ENCODE results near the gene GHRL.

The GHRL gene

GRCh38 chr3:10334042-10334441 is 41.3 kb upstream of the GHRL start:
- Histone ChIP-seq H4K20me1 (ENCODE audit: insufficient read depth) (no peaks in the 10 kb centered on the region), H3K79me2 (ENCODE audit: insufficient read depth, low read depth) (no peaks in the 10 kb centered on the region), H3K4me2 (no peak overlapping the region), H3K9ac (no peak overlapping the region), H2AFZ (ENCODE audit: low read depth) (no peak overlapping the region), H3K27me3 (ENCODE audit: insufficient read depth, low read depth) (peaks cover 8% of the 10 kb centered on the region; the same call in 1 of the 2 replicates), H3K4me1 (ENCODE audit: low read depth, poor library complexity, severe bottlenecking) (no peaks in the 10 kb centered on the region), H3K27ac (no peak overlapping the region), H3K4me3 (IDR thresholded peaks at IDR 0.05; ENCODE audit: insufficient read depth, low read depth, low read length) (no peak overlapping the region), H3K36me3 (ENCODE audit: insufficient read depth) (no peaks in the 10 kb centered on the region)
- TF ChIP-seq, protein P1, sequence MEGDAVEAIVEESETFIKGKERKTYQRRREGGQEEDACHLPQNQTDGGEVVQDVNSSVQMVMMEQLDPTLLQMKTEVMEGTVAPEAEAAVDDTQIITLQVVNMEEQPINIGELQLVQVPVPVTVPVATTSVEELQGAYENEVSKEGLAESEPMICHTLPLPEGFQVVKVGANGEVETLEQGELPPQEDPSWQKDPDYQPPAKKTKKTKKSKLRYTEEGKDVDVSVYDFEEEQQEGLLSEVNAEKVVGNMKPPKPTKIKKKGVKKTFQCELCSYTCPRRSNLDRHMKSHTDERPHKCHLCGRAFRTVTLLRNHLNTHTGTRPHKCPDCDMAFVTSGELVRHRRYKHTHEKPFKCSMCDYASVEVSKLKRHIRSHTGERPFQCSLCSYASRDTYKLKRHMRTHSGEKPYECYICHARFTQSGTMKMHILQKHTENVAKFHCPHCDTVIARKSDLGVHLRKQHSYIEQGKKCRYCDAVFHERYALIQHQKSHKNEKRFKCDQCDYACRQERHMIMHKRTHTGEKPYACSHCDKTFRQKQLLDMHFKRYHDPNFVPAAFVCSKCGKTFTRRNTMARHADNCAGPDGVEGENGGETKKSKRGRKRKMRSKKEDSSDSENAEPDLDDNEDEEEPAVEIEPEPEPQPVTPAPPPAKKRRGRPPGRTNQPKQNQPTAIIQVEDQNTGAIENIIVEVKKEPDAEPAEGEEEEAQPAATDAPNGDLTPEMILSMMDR (conservative IDR thresholded peaks at IDR 0.05; ENCODE audit: low read depth, low read length): no peak

DNA sequence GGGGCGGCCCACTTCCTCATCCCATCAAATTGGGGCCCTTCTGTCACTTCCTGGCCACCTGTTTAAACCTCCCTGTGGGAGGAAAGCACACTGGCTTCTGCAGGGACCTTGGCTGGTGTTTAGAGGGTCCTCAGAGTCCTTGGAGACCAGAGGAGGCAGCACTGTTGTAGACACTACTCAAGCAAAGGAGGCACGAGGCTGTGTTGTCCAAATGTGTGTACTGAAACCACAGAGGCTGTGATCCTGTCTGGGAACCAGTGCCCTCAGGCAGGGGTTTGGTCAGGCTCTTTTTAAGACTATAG is 40.6 kb upstream of the GHRL start:
- H3K27me3 ChIP-seq (ENCODE audit: insufficient read depth, low read depth): peaks cover 8% of the 10 kb centered on the region; the same call in 1 of the 2 replicates
- TF ChIP-seq, protein P1 (conservative IDR thresholded peaks at IDR 0.05; ENCODE audit: low read depth, low read length): no peak
- H3K9ac ChIP-seq: no peak overlapping the region
- no peaks in the 10 kb centered on the region for H4K20me1 ChIP-seq (ENCODE audit: insufficient read depth)
- no peaks in the 10 kb centered on the region for H3K36me3 ChIP-seq (ENCODE audit: insufficient read depth)
- H3K79me2 ChIP-seq (ENCODE audit: insufficient read depth, low read depth): no peaks in the 10 kb centered on the region
- H3K4me2 ChIP-seq: no peak overlapping the region
- no peak overlapping the region for H2AFZ ChIP-seq (ENCODE audit: low read depth)
- H3K27ac ChIP-seq: no peak overlapping the region
- H3K4me3 ChIP-seq (IDR thresholded peaks at IDR 0.05; ENCODE audit: insufficient read depth, low read depth, low read length): no peak overlapping the region
- H3K4me1 ChIP-seq (ENCODE audit: low read depth, poor library complexity, severe bottlenecking): no peaks in the 10 kb centered on the region

GRCh38 chr3:10332481-10333348 is 40.0 kb upstream of the GHRL start:
- TF ChIP-seq, protein P1 (conservative IDR thresholded peaks at IDR 0.05; ENCODE audit: low read depth, low read length): no peak
- H3K4me3 ChIP-seq (IDR thresholded peaks at IDR 0.05; ENCODE audit: insufficient read depth, low read depth, low read length): no peak overlapping the region
- no peaks in the 10 kb centered on the region for H3K4me1 ChIP-seq (ENCODE audit: low read depth, poor library complexity, severe bottlenecking)

DNA sequence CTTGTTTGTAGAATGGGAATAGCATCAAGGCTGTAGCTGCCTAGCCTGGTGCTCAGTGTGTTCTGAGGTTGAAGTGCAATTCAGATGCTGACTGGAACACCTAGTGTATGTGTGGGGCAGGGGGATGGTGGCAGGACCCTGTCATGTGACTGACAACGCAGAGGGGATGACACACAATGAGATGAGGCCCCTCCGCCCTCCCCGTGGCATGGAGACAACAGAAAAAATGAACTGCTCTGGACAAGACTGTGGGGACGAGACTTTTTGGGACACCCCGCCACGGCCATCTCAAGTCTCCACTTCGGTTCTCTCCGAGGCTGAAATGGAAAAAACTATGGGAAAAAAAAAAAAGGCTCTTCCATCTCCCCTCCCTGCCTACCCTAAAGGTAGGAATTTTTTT is 38.6 kb upstream of the GHRL start:
- H3K27me3 ChIP-seq (ENCODE audit: insufficient read depth, low read depth): peaks cover 8% of the 10 kb centered on the region; the same call in 1 of the 2 replicates
- H3K4me3 ChIP-seq (IDR thresholded peaks at IDR 0.05; ENCODE audit: insufficient read depth, low read depth, low read length): no peak overlapping the region
- no peak overlapping the region for H3K9ac ChIP-seq
- no peak overlapping the region for H3K27ac ChIP-seq
- H3K4me2 ChIP-seq: no peak overlapping the region
- H3K36me3 ChIP-seq (ENCODE audit: insufficient read depth): no peaks in the 10 kb centered on the region
- no peaks in the 10 kb centered on the region for H4K20me1 ChIP-seq (ENCODE audit: insufficient read depth)
- no peaks in the 10 kb centered on the region for H3K79me2 ChIP-seq (ENCODE audit: insufficient read depth, low read depth)
- H3K4me1 ChIP-seq (ENCODE audit: low read depth, poor library complexity, severe bottlenecking): no peaks in the 10 kb centered on the region
- no peak overlapping the region for H2AFZ ChIP-seq (ENCODE audit: low read depth)
- TF ChIP-seq, protein P1 (conservative IDR thresholded peaks at IDR 0.05; ENCODE audit: low read depth, low read length): no peak

More at GRCh38 chr3:10332481-10333348, 40.0 kb upstream of the GHRL start:
- no peak overlapping the region for H3K9ac ChIP-seq
- H4K20me1 ChIP-seq (ENCODE audit: insufficient read depth): no peaks in the 10 kb centered on the region
- H3K27me3 ChIP-seq (ENCODE audit: insufficient read depth, low read depth): peaks cover 8% of the 10 kb centered on the region; the same call in 1 of the 2 replicates
- H3K4me2 ChIP-seq: no peak overlapping the region
- no peak overlapping the region for H3K27ac ChIP-seq
- no peaks in the 10 kb centered on the region for H3K79me2 ChIP-seq (ENCODE audit: insufficient read depth, low read depth)
- no peak overlapping the region for H2AFZ ChIP-seq (ENCODE audit: low read depth)
- no peaks in the 10 kb centered on the region for H3K36me3 ChIP-seq (ENCODE audit: insufficient read depth)

Data from KMS-11 (cell line).